Astrocyte (in vitro differentiated cells and primary cell): Measurements from ENCODE around the gene CFDP1. TPM values are rescaled to one million over a fixed set of nuclear protein-coding genes. Genes with fewer than 3 reads are reported as not detected.

Experiments used
- DNase-seq: peaks from one replicate; pipeline ENCODE4 v3.0.0-alpha.2; 2010; ENCODE audit warnings: low read depth
- FAIRE-seq: peaks from 2 replicates; lab custom pipeline; 2011; peaks lifted over from hg19 to GRCh38; lab: Jason Lieb, UNC
- H2AFZ ChIP-seq: 2 replicates; pipeline ENCODE4 v1.6.0; 2012; ENCODE audit warnings: low read depth, low read length, inconsistent platforms
- H3K27ac ChIP-seq: 2 replicates; pipeline ENCODE4 v1.5.1; 2011; ENCODE audit warnings: low read depth, low read length, inconsistent platforms
- H3K27me3 ChIP-seq: 2 replicates; pipeline ENCODE4 v1.6.0; 2011; ENCODE audit warnings: low read length, inconsistent platforms; ENCODE audit not compliant: insufficient read depth
- H3K36me3 ChIP-seq: 2 replicates; pipeline ENCODE4 v1.5.1; 2011; ENCODE audit warnings: low read length, inconsistent platforms; ENCODE audit not compliant: insufficient read depth
- H3K4me1 ChIP-seq: 2 replicates; pipeline ENCODE4 v1.5.1; 2011; ENCODE audit warnings: low read length, inconsistent platforms; ENCODE audit not compliant: insufficient read depth
- H3K4me2 ChIP-seq: 2 replicates; pipeline ENCODE4 v1.6.0; 2012; ENCODE audit warnings: low read length, inconsistent platforms
- H3K4me3 ChIP-seq: 2 replicates; pipeline ENCODE4 v1.5.1; 2011; ENCODE audit warnings: low read depth, mild to moderate bottlenecking, low read length, inconsistent platforms; ENCODE audit not compliant: insufficient read depth
- H3K79me2 ChIP-seq: 2 replicates; pipeline ENCODE4 v1.6.0; 2012; ENCODE audit warnings: mild to moderate bottlenecking, low read length, inconsistent platforms; ENCODE audit not compliant: insufficient read depth
- H3K9ac ChIP-seq: 2 replicates; pipeline ENCODE4 v1.6.0; 2012; ENCODE audit warnings: mild to moderate bottlenecking, low read length, inconsistent platforms
- H3K9me3 ChIP-seq: 2 replicates; pipeline ENCODE4 v1.5.1; 2012; ENCODE audit warnings: low read depth, mild to moderate bottlenecking, low read length, inconsistent platforms; ENCODE audit not compliant: insufficient read depth
- H4K20me1 ChIP-seq: 2 replicates; pipeline ENCODE4 v1.6.0; 2012; ENCODE audit warnings: low read length, inconsistent platforms; ENCODE audit not compliant: insufficient read depth
- H3K27ac Mint-ChIP-seq: one replicate; pipeline ENCODE4 v1.8.0; 2021; ENCODE audit warnings: mild to moderate bottlenecking, mixed read lengths; ENCODE audit not compliant: unreplicated experiment
- H3K27me3 Mint-ChIP-seq: one replicate; pipeline ENCODE4 v1.8.0; 2021; ENCODE audit warnings: low read depth, mixed read lengths; ENCODE audit not compliant: unreplicated experiment
- H3K36me3 Mint-ChIP-seq: one replicate; pipeline ENCODE4 v1.8.0; 2021; ENCODE audit warnings: low read depth, mixed read lengths; ENCODE audit not compliant: unreplicated experiment
- H3K4me1 Mint-ChIP-seq: one replicate; pipeline ENCODE4 v1.8.0; 2021; ENCODE audit warnings: low read depth, mixed read lengths; ENCODE audit not compliant: unreplicated experiment
- H3K4me3 Mint-ChIP-seq: one replicate; pipeline ENCODE4 v1.8.0; 2021; ENCODE audit warnings: mild to moderate bottlenecking, moderate library complexity, mixed read lengths; ENCODE audit not compliant: unreplicated experiment
- H3K9me3 Mint-ChIP-seq: one replicate; pipeline ENCODE4 v1.8.0; 2021; ENCODE audit warnings: mild to moderate bottlenecking, mixed read lengths; ENCODE audit not compliant: unreplicated experiment
- CTCF ChIP-seq: IDR thresholded peaks from 2 replicates; pipeline ENCODE4 v1.5.1; 2011; ENCODE audit warnings: low read depth, mild to moderate bottlenecking, inconsistent platforms, low read length, moderate library complexity; ENCODE audit not compliant: insufficient read depth
- EZH2 ChIP-seq: IDR thresholded peaks from 2 replicates; pipeline ENCODE4 v1.6.1; 2012; ENCODE audit warnings: mild to moderate bottlenecking, low read length, inconsistent platforms; ENCODE audit not compliant: insufficient read depth
- total RNA-seq: library from RNA; stranded (reverse); gene quantifications from 2 replicates; pipeline ENCODE4 v1.2.1, GENCODE V29; 2021

CFDP1 gene
- total RNA-seq, 1 donor from 2014 or later, result 36.9 TPM

- Histone ChIP-seq H3K36me3 (no peaks in the 10 kb centered on the region), H3K4me1 (peaks cover 42% of the 10 kb centered on the region), H3K9me3 (no peaks in the 10 kb centered on the region), H3K9ac (peak overlapping the region; percentile 100), H3K79me2 (peaks cover 82% of the 10 kb centered on the region), H3K4me2 (peak overlapping the region; percentile 98), H3K27me3 (no peaks in the 10 kb centered on the region), H2AFZ (no peak overlapping the region), H3K4me3 (peak overlapping the region; percentile 89), H4K20me1 (peaks cover 63% of the 10 kb centered on the region), H3K27ac (peak overlapping the region; percentile 92)
- Mint-ChIP-seq H3K4me3 (peak overlapping the region; percentile 92), H3K4me1 (peaks cover 34% of the 10 kb centered on the region), H3K9me3 (no peaks in the 10 kb centered on the region), H3K36me3 (peaks cover 10% of the 10 kb centered on the region), H3K27ac (peak overlapping the region; percentile 91), H3K27me3 (no peaks in the 10 kb centered on the region)
- no peak for TF ChIP-seq EZH2
- TF ChIP-seq CTCF, result no peak
- FAIRE-seq (no peak), DNase-seq (no peak)
Measured at GRCh38 chr16:75263291-75263962, 169.9 kb downstream of the CFDP1 start.

DNA sequence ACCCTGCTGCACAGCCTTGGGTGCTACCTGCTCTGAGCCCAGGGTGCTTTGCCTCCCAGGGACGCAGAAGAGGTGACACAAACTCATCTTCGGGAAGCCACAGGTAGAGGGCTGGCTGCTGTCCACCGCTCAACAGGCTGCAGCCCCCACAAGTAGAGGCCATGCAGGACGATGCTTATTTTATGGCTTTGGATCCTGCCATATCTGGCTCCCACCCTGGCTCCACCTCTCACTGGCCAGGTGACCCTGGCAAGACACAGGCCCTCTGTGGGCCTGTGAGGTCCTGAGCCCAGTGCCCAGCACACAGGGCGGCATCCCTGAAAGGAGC lies 170.5 kb downstream of the CFDP1 start:
- H3K36me3 ChIP-seq, result no peaks in the 10 kb centered on the region
- H3K27ac Mint-ChIP-seq, result no peak overlapping the region
- peak overlapping the region; percentile 92 for H3K4me3 Mint-ChIP-seq
- peaks cover 88% of the 10 kb centered on the region for H3K79me2 ChIP-seq
- DNase-seq (no peak), FAIRE-seq (no peak)
- H3K27ac ChIP-seq, result no peak overlapping the region
- H3K27me3 Mint-ChIP-seq, result no peaks in the 10 kb centered on the region
- no peak overlapping the region for H2AFZ ChIP-seq
- H4K20me1 ChIP-seq, result peaks cover 69% of the 10 kb centered on the region
- no peaks in the 10 kb centered on the region for H3K9me3 Mint-ChIP-seq
- H3K9me3 ChIP-seq, result no peaks in the 10 kb centered on the region
- no peaks in the 10 kb centered on the region for H3K27me3 ChIP-seq
- no peak overlapping the region for H3K4me3 ChIP-seq
- peaks cover 41% of the 10 kb centered on the region for H3K4me1 Mint-ChIP-seq
- H3K4me2 ChIP-seq, result peak overlapping the region; percentile 98
- H3K4me1 ChIP-seq, result peaks cover 41% of the 10 kb centered on the region
- TF ChIP-seq EZH2 (no peak), CTCF (no peak)
- no peak overlapping the region for H3K9ac ChIP-seq
- H3K36me3 Mint-ChIP-seq, result peaks cover 10% of the 10 kb centered on the region

DNA sequence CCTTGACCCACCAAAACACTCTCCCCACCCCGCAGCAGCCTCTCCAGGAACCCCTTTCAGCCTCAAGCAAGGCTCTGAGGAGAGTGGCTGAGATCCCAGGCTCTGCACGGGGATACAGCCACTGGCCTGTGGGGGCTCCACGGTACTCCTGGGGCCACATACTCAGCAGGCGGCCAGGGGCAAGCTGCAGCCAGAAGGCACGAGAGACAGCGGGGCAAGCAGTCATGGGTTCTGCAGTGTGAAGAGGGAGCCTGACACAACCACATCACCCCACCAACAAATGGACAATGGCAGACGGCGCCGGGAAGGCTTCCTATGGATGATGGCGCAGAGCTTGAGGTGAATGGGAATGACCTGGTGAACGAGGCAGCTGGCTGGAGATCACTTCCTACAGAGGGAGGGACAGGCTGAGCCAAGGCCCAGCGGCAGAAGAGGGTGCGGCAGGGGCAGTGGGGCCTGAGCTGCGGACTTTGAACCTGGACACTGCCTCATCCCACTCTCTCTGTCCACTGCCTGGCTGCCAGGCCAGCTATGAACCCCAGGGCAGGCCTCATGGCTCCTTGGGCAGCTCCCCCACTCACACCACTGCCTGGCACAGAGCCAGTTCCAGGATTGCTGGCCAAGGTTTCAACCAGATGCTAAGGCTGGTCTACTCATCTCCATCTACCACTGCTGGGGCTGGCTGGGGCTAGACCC lies 171.1 kb downstream of the CFDP1 start:
- Histone ChIP-seq H2AFZ (no peak overlapping the region), H3K27ac (no peak overlapping the region), H3K9me3 (no peaks in the 10 kb centered on the region), H3K9ac (no peak overlapping the region), H3K79me2 (peaks cover 94% of the 10 kb centered on the region), H3K27me3 (no peaks in the 10 kb centered on the region), H3K4me1 (peaks cover 45% of the 10 kb centered on the region), H3K4me2 (peak overlapping the region; percentile 98), H3K36me3 (no peaks in the 10 kb centered on the region), H3K4me3 (no peak overlapping the region), H4K20me1 (peaks cover 74% of the 10 kb centered on the region)
- no peak for FAIRE-seq
- TF ChIP-seq CTCF (no peak), EZH2 (no peak)
- peaks cover 10% of the 10 kb centered on the region for H3K36me3 Mint-ChIP-seq
- H3K4me1 Mint-ChIP-seq, result peaks cover 44% of the 10 kb centered on the region
- peak overlapping the region; percentile 34 for H3K4me3 Mint-ChIP-seq
- DNase-seq, result no peak
- no peaks in the 10 kb centered on the region for H3K9me3 Mint-ChIP-seq
- no peaks in the 10 kb centered on the region for H3K27me3 Mint-ChIP-seq
- H3K27ac Mint-ChIP-seq, result no peak overlapping the region
